HG02763 (cell line): ENCODE results near the gene ACTR3C.

Source experiments
- ATAC-seq: cut with Tn5 transposase; IDR thresholded peaks from one replicate; pipeline ENCODE4 v1.9.1; 2021; ENCODE audit warnings: mild to moderate bottlenecking, moderate library complexity; ENCODE audit not compliant: unreplicated experiment

The ACTR3C gene

GRCh38 chr7:150337179-150337578 lies 13.8 kb upstream of the ACTR3C start:
- no peak for ATAC-seq

GRCh38 chr7:150336746-150337145 lies 13.4 kb upstream of the ACTR3C start:
- no peak for ATAC-seq

- ATAC-seq: no peak
Measured at GRCh38 chr7:150335774-150336112, 12.4 kb upstream of the ACTR3C start.

- no peak for ATAC-seq
Measured at GRCh38 chr7:150335108-150335773, 11.9 kb upstream of the ACTR3C start.

GRCh38 chr7:150334108-150334507 lies 10.8 kb upstream of the ACTR3C start:
- ATAC-seq: no peak

- no peak for ATAC-seq
Measured at GRCh38 chr7:150333659-150334058, 10.3 kb upstream of the ACTR3C start.

- ATAC-seq: no peak
Measured at GRCh38 chr7:150332852-150333635, 9.7 kb upstream of the ACTR3C start.

GRCh38 chr7:150330211-150330885 lies 7.0 kb upstream of the ACTR3C start:
- no peak for ATAC-seq

GRCh38 chr7:150329331-150330120 lies 6.2 kb upstream of the ACTR3C start:
- no peak for ATAC-seq

- ATAC-seq: no peak
Measured at GRCh38 chr7:150327308-150327707, 4.0 kb upstream of the ACTR3C start.

GRCh38 chr7:150326657-150327268 lies 3.4 kb upstream of the ACTR3C start:
- no peak for ATAC-seq

GRCh38 chr7:150325901-150326300 lies 2.6 kb upstream of the ACTR3C start:
- ATAC-seq: no peak

GRCh38 chr7:150325110-150325611 lies 1.8 kb upstream of the ACTR3C start:
- ATAC-seq: no peak

GRCh38 chr7:150324373-150324961 lies 1.1 kb upstream of the ACTR3C start:
- no peak for ATAC-seq

GRCh38 chr7:150323682-150324372 lies 482 bp upstream of the ACTR3C start:
- ATAC-seq: no peak

- no peak for ATAC-seq
Measured at GRCh38 chr7:150322114-150322832, 1.1 kb downstream of the ACTR3C start.

- no peak for ATAC-seq
Measured at GRCh38 chr7:150321788-150322113, 1.6 kb downstream of the ACTR3C start.

- no peak for ATAC-seq
Measured at GRCh38 chr7:150317748-150318444, 5.4 kb downstream of the ACTR3C start.
